Anterior cingulate cortex (tissue), 58 donors: ENCODE data around the gene ADTRP.

Experiments used
- DNase-seq, 58 donors: peaks; one replicate each; lab custom pipeline; 2025; lab: John Stamatoyannopoulos, UW

The ADTRP gene

DNA sequence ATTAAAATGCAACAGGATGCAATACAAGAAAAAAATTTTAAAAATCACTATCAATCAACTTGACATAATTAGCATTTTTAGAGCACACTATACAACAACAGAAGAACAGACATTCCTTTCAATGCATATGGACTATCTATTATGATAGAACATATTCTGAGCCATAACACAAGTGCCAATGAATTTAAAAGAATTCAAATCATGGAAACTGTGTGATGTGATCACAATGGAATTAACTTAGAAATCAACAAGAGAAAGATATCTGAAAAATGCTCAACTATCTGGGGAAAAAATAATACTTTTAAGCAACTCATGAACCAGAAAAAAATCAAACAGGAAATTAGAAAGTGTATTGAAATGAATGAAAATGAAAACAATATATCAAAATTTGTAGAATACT lies 106.3 kb downstream of the ADTRP start:
- DNase-seq = no peak

DNA sequence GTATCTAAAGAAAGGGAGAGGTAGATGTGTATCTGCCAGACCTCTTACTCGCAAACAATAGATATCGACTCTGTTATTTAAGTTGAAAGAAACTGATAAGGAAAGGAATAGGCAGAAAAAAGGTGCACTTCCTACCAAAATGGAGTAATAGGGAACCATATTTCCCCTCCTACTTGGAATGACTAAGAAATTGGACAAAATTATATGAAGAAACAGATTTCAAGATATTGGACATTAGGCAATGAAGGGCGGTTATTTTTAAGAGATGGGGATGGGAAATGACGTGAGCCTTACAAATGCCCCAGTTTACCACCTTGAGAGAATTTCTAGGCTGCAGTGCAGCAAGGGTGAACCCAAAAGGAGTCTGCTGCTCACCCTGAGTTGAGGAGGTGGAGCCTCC lies 108.9 kb downstream of the ADTRP start:
- no peak for DNase-seq

DNA sequence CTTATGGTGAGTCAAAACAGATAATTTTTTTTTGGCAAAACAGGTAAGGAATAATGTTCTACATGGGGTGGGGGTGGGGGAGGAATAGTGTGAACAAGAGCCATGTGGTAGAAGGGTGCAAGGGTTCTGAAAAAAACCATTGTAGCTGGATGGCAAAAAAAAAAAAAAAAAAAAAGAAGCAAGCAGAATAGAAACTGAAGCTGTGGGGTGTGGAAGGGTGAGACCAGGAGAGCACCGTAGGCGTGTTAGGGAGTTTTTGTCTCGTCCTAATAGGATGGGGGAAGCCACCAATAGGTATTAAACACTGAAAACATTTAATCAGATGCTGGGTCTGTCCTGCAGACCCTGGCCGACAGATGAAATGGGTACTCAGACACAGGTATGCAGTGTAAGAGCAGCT lies 110.1 kb downstream of the ADTRP start:
- no peak for DNase-seq

DNA sequence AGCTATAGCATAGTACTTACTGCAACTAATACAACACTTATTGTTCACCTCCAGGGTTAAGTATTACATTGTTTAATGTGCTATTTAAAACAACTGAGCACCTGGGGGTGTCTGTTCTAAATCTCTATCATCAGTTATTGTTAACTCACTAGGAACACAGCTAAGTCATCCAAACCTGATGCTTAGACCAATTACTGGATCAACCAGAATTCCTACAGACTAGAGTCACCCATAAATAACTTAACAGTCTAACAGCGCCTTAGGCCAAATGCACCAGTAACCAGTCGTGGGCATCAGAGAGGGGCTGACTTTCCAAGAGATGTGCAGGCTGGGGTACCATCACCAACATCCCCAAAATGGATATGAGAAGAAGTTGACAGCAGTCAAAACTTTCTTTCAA lies 110.7 kb downstream of the ADTRP start:
- no peak for DNase-seq

DNA sequence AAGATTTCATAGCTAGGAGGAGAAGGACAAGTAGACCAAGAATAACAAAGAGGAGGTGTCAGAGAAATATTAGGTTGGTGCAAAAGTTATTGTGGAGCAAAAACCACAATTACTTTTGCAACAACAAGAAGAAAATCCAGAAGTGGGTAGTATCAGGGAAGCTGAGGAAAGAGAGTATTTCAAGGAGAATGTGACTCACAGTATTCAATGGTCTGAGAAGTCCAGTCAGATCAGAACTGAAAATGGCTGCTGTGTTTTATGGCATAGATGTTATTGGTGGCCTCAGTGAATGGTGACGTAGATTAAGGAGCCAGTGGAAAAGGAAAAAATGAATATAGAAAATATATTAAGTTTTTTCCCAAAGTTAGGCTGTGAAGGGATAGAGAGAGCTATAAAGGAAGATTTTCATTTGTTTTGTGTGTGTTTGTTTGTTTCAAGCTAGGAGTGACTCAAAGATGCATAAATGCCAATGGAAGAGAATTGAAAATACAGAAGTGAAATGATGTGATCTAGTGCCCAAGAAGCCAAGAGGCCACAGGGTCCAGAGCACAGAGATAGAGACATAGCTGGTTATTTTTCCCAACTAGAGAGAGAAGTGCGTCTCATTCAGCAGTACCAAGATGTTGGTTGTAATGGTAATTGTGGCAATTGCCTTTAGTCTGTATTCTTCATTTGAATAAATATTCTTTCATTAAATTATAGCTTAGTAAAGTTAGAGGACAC lies 112.8 kb downstream of the ADTRP start:
- DNase-seq = no peak
